ELF-1 (cell line): ENCODE measurements around the gene ZMIZ1.
A peak's percentile ranks its signal among the peaks of the same experiment; 100 is the strongest.

ENCODE experiments used
- DNase-seq: peaks from one replicate; pipeline ENCODE4 v3.0.0-alpha.2; 2016; ENCODE audit warnings: low read depth, low spot score

The ZMIZ1 gene

DNA sequence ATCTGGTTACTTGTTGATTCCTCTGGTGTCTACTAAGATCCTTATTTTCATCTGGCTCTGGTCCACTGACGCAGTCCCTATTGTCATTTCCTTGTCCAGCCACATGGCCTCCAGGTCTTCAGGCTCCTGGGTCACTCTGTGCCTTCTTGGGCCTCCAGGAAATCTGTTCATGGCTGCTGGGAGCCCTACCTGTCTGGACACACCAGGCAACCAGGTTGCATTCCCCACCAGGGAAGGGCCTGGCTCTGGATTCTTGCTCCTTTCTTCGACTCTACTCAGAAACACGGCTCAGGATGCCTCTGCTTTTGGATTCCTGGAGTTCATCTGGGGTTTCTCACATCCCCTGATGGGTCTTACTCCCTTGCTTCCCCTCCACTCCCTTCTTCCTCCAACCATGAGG, 270.5 kb downstream of the ZMIZ1 start:
- DNase-seq, result no peak

DNA sequence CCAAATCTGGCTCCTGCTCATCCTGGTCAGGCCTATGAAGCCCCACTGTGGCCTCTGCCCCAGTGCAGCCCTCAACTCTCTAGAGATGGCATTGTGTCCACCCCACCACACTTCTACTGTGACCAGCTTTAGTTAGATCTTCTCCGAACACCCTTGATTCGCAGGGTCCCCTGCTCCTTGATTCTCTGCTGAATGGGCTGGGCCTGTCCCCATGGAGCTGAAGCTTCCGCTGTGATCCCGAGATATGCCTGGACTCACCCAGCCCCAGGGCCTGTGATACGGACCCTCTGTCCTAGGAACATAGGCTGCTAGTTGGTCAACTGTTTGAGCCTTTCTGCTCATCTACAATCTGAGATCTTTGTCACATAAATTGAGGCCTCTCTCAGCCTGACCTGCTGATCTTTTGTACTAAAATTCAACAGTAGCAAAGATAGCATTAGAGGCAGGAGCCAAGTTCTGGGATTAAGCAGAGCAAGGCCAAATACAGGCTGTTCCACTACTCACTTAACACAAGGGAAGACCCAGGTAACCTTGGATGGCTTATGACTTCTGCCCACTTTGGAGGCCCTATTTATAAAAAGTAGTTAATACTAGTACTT, 272.0 kb downstream of the ZMIZ1 start:
- DNase-seq, result no peak

DNA sequence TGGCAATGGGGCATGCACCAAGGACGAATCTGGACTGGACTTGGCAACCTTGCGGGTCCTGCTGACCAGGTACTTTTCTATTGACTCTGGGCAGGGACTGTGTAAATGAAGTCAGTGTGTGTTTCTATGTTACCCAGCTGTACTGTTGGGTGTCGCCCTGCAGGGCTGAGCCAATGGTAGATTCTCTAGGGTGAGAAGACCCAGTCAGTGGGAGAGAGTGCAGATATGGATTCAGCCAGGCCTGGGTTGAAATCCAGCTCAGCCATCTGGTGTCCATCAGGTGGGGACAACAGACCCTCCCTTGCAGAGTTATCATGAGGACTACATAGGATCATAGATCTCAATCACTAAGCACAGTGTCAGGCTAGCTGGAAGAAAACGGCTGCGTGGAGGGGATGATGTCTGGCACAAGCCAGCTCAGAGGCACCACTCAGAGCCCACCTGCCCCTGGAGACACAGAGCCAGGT, 273.6 kb downstream of the ZMIZ1 start:
- DNase-seq, result no peak

DNA sequence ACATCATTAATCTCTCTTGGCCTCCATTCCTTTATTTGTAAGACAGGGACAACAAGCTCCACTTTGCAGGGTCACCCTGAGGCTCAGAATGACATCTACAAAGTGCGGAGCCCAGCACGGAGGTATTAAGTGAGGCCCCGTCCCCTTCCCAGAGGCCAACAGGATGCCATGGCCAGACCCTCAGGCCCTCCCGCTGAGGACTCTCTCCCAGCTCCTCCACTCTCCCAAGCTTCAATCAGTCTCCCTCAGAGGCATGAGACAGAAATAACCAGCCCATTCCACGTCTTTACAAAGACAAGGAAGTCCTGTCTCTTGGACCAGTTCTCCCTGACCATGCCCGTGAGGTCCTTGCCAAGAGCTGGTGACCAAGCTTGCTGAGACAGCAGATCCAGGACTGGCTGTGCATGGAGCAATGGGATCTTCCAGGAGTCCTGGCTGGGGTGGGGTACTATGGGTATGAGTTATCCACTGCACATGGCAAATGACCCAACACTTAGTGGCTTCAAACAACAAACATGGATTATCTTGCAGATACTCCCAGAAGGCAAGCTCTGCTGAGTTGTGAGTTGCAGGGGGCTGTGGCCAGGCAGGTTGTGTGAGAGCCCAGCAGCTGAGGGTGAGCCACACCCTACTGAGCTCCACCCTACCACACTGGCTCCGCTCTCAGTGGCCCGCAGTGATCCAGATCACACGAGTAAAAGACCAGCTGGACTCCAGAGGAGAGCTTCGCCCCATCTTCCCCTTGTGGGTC, 274.2 kb downstream of the ZMIZ1 start:
- no peak for DNase-seq

DNA sequence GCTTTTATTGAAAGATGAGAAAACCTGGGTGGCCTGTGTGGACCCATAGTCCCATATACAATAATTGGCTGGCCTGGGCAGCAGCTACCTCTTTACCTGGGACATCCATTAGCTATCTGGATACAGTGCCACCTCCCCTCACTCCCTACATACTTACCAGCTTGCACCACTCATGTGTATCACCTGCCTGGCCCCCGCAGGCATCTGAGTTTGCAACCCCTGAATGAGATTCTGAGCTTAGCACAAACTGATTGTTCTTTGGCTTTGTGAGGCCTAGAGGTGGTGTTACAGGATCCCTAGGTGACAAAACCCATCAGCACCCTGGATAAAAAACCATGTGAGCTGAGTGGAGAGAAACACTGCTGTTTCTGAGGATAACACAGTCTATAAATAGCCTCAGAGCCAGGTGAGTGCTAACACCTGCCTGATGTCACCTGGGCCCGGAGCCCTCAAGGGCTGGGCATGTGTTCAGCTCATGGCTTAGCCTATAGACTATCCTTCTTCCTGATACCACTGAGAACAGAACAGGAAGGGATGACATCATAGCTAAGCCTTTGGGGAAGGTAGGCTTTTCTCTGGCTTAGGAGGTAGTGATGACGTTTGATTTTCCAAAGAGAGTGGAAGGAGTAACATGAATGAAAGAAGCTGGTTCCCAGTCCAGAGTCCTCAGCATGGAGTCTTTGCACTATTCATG, 275.9 kb downstream of the ZMIZ1 start:
- no peak for DNase-seq

DNA sequence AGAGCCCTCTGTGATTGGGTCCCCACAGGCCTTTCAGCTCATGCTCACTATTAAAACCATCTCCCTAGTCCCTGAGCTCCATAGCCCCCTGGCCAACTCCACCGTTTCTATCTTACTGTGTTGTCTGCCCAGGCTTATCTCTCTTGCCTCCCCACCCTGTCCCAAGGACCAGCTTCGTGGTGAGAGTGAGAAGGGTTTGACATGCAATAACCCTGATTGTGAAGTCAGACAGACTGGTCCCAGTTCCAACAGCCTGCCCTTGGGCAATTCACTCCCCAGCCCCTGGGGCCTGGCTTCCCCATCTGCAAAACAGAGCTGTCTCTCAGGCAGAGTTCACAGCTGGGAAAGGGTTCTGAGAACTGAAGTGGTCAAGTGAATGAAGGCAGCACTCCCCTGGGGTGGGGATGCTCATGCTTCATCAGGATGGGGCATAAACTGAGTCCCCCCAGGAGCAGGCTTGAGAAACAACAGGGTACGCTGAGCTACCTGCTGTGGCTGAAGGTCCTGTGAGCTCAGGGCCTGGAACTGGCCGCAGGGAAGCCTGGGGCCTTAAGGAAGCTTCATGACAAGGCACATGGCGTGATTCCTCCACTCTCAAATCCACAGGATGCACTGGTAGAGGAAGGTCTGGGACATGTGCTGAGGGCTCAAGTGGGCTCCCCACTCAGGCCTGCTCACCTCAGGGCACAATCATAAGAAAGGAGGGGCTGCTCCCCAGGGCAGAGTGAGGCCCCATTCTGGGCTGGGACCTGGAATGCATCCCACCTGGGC, 276.7 kb downstream of the ZMIZ1 start:
- DNase-seq, result no peak

DNA sequence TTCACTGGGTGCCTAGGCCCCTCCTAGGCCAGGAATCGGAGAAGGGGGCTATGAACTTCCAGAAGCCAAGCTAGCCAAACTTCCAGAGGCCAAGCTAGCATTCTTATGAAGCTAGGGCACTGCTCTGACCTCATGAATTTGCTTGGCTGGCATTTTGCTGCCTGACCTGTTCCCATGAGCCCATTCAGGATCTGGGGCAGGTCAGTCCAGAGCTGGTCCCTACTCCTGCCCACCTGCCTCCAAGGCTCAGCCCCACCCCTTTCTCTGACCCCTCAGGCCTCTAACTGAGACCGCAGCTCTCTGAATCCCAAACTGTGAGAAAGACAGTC, 277.2 kb downstream of the ZMIZ1 start:
- DNase-seq, result no peak

DNA sequence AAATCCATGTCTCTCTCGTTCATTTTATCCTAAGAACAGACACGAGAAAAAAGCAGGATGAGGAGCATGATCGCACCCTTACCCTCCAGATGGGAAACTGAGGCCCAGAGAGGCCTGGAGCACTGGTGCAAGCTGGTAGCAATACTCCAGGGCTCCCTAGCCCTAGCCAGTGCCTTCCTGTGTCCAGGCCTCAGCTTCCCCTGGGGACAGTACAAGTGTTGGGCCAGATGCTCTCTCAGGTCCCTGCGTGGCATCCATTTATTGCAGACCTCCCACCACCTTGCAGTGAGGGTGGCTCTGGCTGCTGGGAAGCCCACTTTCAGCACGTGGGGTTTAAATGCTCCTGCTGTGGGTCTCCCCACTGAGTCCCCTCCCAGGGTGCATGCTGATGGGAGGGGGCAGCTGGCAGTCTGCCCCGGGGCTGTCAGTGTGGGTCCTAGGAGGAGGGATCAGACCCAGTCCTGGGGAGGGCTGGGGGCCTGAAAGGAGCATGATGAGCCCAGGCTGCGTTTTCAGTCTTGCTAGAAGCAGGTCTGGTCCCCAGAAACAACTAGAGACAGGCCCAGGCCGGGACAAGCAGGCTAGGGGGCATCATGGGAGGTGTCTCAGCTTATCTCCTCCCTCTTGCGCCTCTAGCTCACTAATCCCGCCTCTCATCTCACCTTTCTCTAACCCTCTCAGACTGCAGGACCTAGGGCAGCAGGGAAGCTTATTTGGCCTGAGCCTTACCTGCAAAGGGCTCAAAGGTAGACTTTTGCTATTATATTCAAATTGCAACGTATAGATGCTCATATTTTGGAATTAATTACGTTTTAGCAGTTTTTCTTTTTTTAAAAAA, 277.8 kb downstream of the ZMIZ1 start:
- peak; percentile 67 for DNase-seq

DNA sequence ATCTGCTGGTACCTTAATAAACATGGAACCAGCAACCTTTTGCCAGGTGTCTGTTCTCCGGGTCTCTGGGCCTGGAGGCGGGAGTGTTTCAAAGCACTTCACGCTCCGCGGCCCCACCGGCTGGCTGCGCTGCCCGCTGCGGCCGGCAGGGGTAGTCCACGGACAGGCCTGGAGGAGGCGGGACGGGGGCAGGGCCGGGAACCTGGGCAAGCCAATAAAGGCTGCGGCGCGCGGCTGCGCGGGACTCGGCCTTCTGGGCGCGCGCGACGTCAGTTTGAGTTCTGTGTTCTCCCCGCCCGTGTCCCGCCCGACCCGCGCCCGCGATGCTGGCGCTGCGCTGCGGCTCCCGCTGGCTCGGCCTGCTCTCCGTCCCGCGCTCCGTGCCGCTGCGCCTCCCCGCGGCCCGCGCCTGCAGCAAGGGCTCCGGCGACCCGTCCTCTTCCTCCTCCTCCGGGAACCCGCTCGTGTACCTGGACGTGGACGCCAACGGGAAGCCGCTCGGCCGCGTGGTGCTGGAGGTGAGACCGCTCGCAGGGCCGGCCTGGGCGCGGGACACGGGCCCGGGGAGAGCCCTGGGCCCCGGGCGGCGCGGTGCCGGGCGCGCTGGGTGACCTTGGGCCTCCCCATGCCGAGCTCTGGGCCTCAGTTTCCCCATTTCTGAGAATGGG, 278.6 kb downstream of the ZMIZ1 start, which contains the start of gene PPIF:
Gene PPIF (plus strand): TSS at position 244 of the 668 bp plus-strand sequence. CDS start 80 bp downstream, at position 324.
- peak; percentile 92 for DNase-seq

DNA sequence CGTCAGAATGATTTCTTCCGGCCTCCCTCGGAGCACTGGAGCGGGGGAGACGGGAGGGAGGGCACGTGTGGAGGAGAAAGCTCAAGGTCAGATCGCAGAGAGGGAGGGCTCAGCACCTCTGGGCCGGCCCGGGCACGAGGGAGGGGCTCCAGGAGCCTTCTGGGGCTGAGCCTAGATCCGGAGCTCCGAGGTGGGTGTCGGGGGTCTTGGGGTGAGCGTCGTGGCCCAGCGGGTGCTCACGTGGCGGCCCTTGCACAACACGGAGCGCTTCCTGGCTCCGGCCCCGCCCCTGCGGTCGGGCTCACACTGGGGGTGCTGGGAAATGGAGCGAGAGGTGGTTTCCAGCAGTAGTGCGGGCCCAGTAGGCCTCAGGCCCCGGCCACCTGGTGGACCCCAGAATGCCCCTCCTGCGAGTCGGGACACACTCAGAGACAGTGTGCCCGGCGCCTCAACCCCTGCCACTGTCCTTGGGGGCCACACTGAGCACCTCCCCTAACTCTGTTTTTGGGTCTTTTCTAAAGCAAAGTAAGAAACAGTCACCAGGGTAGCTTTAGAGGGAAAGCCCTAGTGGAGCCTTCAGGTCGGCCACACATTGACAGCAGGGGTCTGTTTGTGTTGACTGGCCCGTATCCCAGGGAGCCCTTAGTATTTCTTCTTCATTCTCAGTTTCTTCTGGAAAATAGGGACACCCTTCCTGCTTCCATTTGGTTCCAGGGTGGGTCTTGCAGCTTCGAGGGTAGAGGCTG, 279.3 kb downstream of the ZMIZ1 start:
- DNase-seq, result peak; percentile 58

DNA sequence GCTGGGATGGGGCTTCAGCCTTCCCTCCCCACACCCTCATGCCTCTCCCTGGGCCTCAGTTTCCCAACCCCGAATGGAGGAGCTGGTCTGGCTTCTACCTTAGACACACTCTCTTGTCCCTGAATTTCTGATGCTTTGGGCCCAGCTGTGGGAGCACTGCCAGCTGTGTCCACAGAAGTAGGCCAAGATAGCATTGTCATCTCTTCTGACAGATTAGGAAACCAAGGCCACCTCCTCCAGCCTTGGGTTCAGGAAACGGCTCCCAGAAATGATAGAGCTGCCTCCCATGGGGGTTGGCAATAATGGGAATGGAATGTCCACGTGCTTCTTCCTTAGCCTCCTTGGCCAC, 279.8 kb downstream of the ZMIZ1 start:
- DNase-seq, result no peak

DNA sequence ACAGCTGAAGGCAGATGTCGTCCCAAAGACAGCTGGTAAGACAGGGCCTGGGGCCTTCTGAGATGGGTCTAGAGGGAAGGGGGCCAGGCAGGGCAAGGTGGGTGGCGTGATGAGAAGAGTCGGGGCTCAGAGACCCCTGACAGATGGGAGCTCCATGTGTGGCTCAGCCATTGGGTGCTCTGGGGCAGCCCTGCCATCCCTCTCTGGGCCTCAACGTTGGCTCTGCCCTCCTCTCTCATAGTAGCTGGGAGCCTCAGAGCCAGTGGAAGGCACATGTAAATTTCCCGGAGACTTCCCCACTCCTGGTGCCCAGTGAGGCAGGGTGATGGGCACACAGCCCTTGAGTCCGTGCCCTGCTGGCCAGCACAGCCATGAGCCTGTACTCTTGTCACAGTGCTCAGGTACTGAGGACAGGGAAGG, 280.3 kb downstream of the ZMIZ1 start:
- DNase-seq, result no peak

DNA sequence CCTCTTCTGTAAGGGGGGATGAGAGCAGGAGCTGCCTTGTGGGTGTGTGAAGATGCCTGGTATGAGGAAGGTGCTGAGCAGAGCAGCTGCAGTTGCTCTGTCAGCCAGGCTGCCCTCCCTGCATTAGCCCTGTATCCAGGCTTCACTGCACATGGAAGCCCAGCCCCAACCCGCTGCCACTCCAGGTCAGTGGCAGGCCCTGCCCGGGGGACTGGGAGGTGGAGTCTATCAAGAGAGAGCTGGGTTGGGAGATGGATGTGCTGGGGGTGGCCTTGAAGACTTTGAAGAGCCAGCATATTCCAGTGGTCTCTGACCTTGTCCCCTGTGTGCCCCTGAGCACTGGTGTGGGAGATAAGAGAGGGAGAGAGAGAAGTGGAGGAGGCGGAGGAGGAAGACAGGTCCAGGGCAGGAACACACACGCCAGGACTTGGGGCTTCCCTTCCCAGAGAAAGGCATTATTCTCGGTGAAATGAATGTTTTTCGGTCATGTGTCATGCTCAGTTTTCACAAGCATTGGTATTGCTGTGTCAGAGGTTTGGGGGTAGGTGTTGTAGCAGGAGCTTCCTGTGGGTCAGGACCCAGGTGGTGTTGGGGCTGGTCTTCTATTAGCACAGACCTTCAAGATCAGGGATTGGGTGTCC, 281.1 kb downstream of the ZMIZ1 start:
- no peak for DNase-seq

DNA sequence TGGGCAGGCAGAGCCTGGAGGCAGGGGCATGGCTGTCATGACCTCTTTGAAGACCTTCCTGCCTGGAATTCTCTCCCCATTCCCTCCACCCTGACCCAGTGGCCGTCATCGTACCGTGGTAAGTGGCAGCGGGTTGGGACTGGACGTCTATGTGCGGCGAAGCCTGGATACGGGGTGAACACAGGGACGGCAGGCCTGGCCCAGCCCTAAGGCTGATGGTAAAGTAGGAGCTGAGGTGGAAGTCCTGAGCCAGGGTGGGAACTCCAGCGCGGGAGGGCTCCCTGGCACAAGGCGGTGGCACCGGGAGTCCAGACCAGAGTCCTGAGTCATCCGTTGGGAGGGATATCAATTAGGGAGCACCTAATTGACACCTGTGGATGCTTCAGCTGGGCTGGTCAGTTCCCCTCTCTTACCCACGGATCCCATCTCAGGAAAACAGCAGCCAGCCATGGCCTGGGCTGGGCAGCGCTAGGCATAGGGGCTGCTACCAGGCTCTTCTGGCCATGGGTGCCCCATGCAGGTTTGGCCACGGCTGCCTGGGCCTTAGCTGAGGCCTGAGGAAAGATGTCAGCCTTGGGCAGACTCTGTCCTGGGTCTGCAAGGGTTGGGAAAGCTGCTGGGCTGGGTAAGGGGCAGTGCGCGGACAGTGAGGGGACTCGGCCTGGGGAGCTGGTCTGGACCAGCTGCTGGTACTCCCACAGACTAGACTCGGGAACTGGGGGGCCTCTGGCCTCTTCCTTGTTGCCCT, 281.8 kb downstream of the ZMIZ1 start:
- DNase-seq, result no peak

DNA sequence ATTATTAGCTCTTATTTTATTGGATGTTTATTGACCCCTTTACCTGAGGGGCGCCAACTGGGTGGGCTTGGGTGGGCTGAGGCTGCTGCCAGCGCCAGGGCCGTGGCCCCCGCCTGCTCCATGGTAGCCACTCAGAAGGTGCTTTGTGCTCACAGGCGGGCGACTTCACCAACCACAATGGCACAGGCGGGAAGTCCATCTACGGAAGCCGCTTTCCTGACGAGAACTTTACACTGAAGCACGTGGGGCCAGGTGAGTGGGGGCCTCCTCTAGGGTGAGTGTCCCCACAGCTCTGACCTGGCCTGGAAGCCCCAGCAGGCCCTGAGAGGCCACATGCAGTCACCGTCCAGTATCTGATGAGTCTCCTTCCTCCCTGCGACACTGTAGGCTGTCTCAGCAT, 282.6 kb downstream of the ZMIZ1 start:
- DNase-seq, result no peak

DNA sequence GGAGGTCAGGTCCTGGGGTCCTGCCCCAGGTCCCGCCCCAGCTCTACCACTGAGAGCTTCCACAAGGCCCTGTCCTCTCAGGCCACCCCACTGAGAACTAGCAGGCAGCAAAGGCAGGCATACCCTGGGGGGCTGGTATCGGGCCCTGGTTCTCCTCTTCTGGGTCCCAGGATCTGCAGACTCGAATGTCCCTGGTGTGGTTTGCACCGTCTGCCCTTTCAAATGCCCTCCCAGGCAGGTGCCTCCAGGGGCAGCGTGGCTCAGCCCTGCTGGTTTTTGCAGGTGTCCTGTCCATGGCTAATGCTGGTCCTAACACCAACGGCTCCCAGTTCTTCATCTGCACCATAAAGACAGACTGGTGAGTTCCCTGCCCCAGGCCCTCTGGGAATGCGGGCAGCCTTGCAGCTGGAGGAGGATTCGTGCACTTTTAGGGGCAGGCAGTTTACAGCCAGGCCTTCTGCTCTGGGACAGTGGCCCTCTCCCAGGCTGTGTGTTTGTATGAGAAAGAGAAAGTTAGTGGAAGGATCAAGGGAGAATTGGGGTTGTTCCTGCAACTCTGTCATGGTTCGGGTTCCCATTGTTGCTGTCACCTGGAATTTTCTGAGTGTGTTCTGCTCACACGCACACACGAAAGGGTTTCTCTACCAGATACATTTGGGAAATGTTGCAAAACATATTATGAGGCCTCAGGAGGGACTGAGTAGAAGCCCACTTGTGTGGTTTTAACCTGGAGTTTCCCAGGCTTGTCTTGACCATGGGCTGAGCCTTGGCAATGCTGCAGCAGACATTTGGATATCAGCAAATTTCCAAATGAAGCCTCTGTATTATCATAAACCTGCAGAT, 283.5 kb downstream of the ZMIZ1 start:
- DNase-seq, result no peak

DNA sequence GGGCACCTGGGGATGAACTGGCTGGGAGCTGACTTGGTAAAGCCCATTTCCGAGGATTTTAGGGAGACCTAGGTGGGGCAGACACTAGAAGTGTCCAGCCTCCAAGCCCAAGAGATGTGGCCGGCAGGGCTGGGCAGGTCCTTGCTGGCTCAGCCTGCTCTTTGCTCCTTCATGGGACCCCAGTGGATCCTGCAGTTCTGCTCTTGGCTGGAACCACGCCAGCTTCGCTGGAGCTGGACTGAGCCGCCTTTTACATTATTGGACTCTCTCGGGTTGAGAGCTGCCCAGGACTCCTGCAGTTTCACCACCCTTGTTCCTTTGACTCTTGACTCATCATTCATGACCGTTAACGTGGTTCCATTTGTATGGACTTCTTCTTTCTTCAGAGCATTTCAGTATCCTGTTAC, 284.2 kb downstream of the ZMIZ1 start:
- no peak for DNase-seq

DNA sequence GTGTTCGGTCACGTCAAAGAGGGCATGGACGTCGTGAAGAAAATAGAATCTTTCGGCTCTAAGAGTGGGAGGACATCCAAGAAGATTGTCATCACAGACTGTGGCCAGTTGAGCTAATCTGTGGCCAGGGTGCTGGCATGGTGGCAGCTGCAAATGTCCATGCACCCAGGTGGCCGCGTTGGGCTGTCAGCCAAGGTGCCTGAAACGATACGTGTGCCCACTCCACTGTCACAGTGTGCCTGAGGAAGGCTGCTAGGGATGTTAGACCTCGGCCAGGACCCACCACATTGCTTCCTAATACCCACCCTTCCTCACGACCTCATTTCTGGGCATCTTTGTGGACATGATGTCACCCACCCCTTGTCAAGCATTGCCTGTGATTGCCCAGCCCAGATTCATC, 285.0 kb downstream of the ZMIZ1 start:
- DNase-seq, result no peak
